GM18520 (cell line): ENCODE results near the gene SGPL1.

Experiments used
- ATAC-seq: cut with Tn5 transposase; IDR thresholded peaks from one replicate; pipeline ENCODE4 v1.9.1; 2021; ENCODE audit not compliant: unreplicated experiment

SGPL1 gene

GRCh38 chr10:70905071-70906021 is 89.6 kb downstream of the SGPL1 start:
- ATAC-seq: no peak

DNA sequence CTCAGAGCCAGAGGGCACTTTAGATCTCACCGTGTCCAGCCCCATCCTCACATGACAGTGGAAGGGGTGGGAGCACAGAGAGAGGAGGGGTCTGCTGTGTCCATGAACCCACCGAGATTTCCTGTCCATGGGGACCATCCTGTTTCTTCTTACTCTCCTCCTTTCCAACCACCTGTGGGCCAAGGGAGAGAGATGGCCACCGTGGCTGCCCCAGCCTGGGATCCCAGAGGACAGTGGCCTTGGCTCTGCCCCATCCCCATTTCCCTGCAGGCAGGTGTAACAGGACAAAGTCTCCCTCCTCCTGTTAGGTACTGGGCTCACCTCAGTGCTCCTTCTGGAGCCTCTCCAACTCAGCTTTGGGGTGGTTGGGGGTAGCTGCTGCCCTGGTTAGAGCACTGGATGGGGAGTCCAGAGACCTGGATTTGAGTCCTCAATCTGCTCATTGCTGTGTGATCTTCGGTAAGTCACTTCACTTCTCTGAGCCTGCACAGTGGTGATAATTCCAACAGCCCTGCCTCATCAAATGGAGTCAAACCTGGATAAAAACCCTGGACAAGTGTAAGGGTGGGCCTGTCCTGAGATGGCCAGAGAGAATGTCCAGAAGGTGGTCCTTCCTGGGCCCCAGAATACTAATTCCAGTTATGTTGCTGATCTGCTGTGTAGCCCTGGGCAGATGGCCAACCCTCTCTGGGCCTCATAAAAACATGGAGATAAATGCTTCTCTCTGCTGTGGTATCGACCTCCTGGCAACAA is 90.5 kb downstream of the SGPL1 start:
- no peak for ATAC-seq

DNA sequence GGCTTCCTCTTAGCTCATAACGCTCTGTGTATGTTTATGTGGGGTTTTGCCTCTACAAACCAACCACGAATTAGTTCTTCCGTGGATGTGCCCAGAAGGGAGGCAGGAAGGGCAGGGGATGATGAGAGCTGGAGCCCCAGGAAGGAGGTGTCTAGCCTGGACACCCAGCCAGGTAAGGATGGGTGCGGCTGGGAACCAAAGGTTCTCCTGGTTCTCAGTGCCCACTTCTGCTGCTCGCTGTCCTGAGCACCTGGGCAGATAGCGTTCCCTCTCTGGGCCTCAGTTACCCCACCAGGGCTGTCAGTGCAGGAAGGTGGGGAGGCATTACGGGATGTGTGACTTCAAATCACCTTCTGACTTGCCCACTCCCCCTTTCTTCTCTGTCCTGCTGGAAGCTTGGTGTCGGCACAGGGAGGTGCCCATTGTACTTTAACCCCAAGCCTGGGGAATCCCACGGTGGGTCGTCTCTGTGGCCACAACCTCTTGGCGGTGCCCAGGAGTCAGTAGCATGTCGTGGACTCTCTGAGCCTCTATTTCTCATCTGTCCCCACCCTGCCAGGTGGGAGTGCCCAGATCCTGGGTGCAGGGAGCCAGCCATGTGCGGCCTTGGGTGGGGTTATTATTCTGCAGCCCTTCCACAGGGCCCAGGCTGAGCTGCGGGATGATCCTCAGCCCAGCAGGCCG is 91.3 kb downstream of the SGPL1 start:
- no peak for ATAC-seq

- no peak for ATAC-seq
Measured at GRCh38 chr10:70907637-70908405, 92.1 kb downstream of the SGPL1 start.

DNA sequence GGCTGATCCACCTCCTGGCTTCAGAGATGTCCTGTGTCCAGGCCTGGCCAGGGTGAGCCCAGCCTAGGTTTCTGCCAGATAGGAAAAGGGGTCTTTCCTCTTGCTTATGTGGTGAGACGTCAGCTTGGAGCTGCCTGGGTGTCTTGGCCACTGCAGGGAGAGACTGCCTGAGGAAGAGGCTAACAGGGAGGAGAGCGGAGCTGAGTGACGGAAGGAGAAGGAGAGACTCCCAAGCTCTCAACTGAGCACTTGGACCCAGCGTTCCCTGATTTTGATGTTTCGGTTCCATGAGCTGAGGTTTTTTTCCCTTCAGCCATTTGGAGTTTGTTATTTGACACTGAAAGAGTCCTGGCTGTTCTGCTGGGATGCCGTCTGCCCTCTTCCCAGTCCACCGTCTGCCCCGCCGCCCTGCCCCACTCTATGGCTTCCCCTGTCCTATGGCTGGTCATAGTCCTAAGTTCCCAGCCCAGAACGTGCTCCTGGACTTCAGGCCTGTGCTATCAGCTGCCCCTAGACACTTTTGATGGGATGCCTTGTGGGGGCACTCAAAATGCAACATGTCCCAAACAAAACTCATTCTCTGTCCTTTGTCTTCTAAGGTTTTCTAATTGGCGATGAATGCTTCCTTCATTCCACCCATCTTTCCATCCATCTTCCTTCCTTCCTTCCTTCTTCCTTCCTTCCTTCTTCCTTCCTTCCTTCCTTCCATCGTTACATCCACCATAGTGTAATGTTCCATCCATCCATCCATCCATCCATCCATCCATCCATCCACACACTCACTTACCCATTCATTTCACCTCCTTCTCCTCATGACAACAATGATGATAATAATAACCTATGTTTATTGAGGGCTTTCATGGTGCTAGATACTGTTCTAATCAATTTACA is 92.9 kb downstream of the SGPL1 start:
- ATAC-seq: no peak

DNA sequence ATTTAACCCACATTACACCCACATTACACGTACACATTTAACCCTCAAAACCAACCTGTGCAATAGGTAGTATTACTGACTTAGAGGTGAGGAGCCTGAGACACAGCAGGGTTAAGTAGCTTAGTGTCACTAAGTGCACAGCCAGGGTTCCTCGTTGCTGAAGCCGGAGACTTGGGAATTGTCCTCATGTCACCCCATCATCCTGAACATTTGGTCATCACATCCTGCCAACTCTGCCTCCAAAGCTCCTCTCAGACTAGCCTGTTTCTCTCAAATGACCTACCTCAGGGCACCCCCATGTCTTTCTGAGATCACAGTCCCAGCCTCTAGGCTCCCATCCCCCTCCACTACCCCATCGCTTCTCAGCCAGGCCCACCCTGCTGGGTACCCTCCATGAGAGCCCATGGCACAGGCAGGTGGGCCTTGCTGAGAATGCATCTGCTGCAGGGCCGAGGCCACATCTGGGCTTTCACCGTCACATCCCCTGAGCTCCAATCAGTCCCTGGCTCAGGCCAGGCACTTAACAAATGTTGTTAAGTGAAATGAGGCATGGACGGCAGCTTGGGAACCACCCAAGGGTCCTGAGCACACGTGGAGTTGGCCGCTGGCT is 93.7 kb downstream of the SGPL1 start:
- ATAC-seq: no peak

- no peak for ATAC-seq
Measured at GRCh38 chr10:70910486-70911341, 95.0 kb downstream of the SGPL1 start.

GRCh38 chr10:70911386-70911785 is 95.6 kb downstream of the SGPL1 start:
- ATAC-seq: no peak

- no peak for ATAC-seq
Measured at GRCh38 chr10:70912556-70912955, 96.8 kb downstream of the SGPL1 start.

- ATAC-seq: no peak
Measured at GRCh38 chr10:70913191-70913892, 97.6 kb downstream of the SGPL1 start.

- ATAC-seq: no peak
Measured at GRCh38 chr10:70913893-70914240, 98.1 kb downstream of the SGPL1 start.

DNA sequence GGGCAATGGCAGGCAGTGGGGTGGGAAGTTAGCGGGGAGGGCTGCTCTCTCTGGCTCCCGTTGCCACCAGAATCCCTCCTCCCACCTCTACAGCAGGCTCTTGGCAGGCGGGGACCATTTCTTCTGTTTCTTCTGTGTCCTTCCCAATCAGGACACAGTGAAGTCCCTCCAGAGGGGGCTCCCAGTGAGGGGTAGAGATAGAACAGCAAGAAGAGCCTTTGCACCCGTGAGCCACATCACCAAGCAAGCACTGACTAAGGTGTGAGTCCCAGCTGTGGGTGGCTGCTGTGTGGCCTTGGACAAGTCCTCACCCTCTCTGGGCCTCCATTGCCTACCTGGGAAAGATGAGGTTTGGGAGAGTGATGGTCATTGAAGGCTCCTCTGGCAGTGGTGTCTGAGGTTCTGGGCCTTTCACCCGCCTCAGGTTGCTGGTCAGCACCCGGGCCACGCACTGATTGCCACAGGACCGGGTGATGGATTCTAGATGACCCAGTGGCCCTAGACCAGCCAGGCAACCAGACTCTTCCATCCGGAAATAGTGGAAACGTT is 98.6 kb downstream of the SGPL1 start:
- ATAC-seq: no peak

DNA sequence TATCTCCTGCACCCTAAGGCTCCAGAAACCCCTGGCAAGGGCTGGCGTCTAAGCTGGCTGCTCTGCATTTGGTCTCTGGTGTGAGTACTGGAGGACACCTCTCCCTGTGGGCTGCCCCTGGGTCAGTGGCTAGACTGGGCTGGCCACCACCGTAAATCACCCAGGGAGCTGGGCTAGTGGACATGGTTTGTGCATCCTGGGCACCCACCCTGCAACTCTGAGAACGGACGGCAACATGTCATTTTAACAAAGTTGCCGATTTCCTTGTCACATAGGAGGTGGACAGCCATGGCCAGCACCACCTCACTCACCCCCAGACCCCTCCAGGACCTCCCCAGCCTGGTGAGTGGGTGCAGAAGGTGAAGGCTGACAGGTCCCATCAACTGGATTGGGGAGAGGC is 99.5 kb downstream of the SGPL1 start:
- no peak for ATAC-seq

DNA sequence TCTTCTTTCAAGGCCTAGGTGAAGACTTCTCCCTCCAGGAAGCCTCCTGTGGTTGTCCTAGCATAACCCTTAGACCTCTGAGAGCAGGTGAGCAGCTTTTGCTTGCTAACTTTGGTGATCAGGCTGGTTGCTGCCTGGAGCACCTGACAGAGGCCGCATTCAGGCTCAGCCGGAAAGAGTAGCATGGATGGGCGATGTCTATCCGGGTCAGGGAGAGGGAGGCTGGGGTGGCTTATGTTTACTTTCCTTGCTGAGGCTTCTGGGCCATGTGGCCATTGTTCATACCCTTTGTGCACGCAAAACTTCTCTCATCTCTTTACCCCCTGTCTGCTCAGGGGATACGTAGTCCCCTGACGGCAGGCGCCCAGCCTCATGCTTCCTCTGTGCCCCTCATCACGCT is 100.1 kb downstream of the SGPL1 start:
- ATAC-seq: no peak

GRCh38 chr10:70916241-70916640 is 100.5 kb downstream of the SGPL1 start:
- no peak for ATAC-seq

DNA sequence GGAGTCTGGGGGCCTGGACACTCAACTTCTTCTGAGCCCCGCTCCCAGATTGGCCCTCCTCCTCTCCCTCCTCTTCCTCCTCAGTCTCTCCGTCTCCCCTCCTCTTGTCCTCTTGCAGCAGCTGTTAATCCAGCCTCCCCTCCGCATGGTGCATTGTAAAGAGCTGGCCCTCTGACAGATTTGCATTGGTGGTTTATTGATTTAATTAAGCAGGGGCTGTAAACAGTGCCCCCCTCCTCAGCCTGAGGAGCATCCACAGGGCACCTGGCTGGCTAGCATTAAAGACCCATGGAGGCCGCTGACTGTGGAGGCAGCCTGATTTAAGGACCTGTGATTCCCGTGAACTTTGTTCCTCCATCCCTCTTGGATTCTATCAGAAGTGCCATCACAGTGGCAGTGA is 101.5 kb downstream of the SGPL1 start:
- ATAC-seq: no peak

GRCh38 chr10:70917635-70918034 is 101.9 kb downstream of the SGPL1 start:
- no peak for ATAC-seq
